ENCODE measurements around the gene FNDC10. TPM values are rescaled to one million over a fixed set of nuclear protein-coding genes. Genes with fewer than 3 reads are reported as not detected.
A peak's percentile ranks its signal among the peaks of the same experiment; 100 is the strongest.

Gene FNDC10
- total RNA-seq, 1 experiment from 2014 or later = 15.6 TPM

DNA sequence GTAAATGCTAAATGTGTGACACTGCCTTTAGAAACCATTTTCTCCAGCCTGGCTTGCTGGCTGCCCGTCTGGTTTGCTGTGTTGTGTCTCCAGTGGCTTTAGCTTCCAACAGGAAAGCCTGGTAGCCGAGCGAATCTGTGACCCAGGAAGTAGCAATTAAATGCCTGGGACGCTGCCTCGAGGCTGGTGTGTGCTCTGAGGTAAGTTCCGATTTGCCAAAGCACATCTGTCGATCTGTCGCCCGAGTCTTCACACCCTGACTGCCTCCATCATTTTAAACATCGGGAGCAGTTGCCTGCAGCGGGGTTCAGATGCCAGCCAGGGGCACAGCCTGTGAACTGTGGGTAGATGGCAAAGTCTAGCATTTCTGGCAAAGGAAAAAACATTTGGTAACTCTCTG is 17.6 kb upstream of the FNDC10 start:
- BruUV-seq (replicated peaks) = TSS peak; percentile 59
- Mint-ChIP-seq H3K4me3 (ENCODE audit: unreplicated experiment) (peak overlapping the region; percentile 66), H3K4me1 (ENCODE audit: low read depth, unreplicated experiment) (peaks cover 7% of the 10 kb centered on the region), H3K36me3 (ENCODE audit: insufficient read depth, unreplicated experiment) (peaks cover 21% of the 10 kb centered on the region), H3K27me3 (ENCODE audit: insufficient read depth, unreplicated experiment) (no peaks in the 10 kb centered on the region), H3K9me3 (ENCODE audit: unreplicated experiment) (no peaks in the 10 kb centered on the region), H3K27ac (ENCODE audit: unreplicated experiment) (no peak overlapping the region)
- Histone ChIP-seq H3K9me3 (no peaks in the 10 kb centered on the region), H3K4me3 (ENCODE audit: low read depth, low read length) (no peak overlapping the region), H3K4me1 (0 out of 2 replicates have a peak, but pooled peaks cover 9% of the 10 kb centered on the region), H3K36me3 (ENCODE audit: control insufficient read depth, insufficient read depth, low read length) (no peaks in the 10 kb centered on the region), H3K27me3 (replicated peaks; ENCODE audit: control insufficient read depth, insufficient read depth, low read length) (no peaks in the 10 kb centered on the region)
- no peak for DNase-seq
- CTCF ChIA-PET = no interaction called here
- intact Hi-C loops (cut with micrococcal nuclease; ENCODE audit: unreplicated experiment) = no loop called here
- TF ChIP-seq, protein P1, sequence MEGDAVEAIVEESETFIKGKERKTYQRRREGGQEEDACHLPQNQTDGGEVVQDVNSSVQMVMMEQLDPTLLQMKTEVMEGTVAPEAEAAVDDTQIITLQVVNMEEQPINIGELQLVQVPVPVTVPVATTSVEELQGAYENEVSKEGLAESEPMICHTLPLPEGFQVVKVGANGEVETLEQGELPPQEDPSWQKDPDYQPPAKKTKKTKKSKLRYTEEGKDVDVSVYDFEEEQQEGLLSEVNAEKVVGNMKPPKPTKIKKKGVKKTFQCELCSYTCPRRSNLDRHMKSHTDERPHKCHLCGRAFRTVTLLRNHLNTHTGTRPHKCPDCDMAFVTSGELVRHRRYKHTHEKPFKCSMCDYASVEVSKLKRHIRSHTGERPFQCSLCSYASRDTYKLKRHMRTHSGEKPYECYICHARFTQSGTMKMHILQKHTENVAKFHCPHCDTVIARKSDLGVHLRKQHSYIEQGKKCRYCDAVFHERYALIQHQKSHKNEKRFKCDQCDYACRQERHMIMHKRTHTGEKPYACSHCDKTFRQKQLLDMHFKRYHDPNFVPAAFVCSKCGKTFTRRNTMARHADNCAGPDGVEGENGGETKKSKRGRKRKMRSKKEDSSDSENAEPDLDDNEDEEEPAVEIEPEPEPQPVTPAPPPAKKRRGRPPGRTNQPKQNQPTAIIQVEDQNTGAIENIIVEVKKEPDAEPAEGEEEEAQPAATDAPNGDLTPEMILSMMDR (IDR thresholded peaks at IDR 0.05; ENCODE audit: insufficient read depth in 1 of 2, low read depth in 1 of 2, low read length in 1 of 2, severe bottlenecking in 1 of 2, unreplicated experiment in 1 of 2) = no peak
- POLR2A ChIA-PET = no interaction called here

DNA sequence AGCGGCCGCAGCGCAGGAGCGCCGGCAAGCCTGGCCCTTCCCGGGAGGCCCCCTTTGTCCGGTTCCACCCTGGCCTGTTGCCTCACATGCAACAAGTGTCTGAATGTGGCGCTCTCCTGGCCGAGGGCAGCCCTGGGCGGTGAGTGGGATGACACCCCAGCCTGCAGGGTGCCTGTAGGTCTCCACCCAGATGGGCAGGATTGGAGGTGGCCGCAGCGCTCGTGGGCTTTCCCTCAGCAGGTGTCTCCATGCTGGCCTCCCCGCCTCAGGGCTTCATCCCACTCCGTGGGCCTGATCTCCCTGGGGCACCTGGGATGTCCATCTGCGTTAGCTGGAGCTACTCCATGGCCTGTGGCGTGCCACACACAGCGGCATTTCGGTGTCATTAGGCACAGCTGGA is 16.9 kb upstream of the FNDC10 start:
- H3K27me3 ChIP-seq (replicated peaks; ENCODE audit: control insufficient read depth, insufficient read depth, low read length) = no peaks in the 10 kb centered on the region
- ChIA-PET CTCF (no interaction called here), POLR2A (no interaction called here)
- H3K36me3 ChIP-seq (ENCODE audit: control insufficient read depth, insufficient read depth, low read length) = no peaks in the 10 kb centered on the region
- intact Hi-C loops (cut with micrococcal nuclease; ENCODE audit: unreplicated experiment) = no loop called here
- TF ChIP-seq, protein P1 (IDR thresholded peaks at IDR 0.05; ENCODE audit: insufficient read depth in 1 of 2, low read depth in 1 of 2, low read length in 1 of 2, severe bottlenecking in 1 of 2, unreplicated experiment in 1 of 2) = no peak
- no peaks in the 10 kb centered on the region for H3K9me3 ChIP-seq
- BruUV-seq (replicated peaks) = no TSS peak
- H3K4me1 Mint-ChIP-seq (ENCODE audit: low read depth, unreplicated experiment) = peaks cover 7% of the 10 kb centered on the region
- no peaks in the 10 kb centered on the region for H3K27me3 Mint-ChIP-seq (ENCODE audit: insufficient read depth, unreplicated experiment)
- no peaks in the 10 kb centered on the region for H3K9me3 Mint-ChIP-seq (ENCODE audit: unreplicated experiment)
- 0 out of 2 replicates have a peak, but pooled peaks cover 9% of the 10 kb centered on the region for H3K4me1 ChIP-seq
- peak overlapping the region; percentile 66 for H3K4me3 Mint-ChIP-seq (ENCODE audit: unreplicated experiment)
- H3K27ac Mint-ChIP-seq (ENCODE audit: unreplicated experiment) = no peak overlapping the region
- peaks cover 28% of the 10 kb centered on the region for H3K36me3 Mint-ChIP-seq (ENCODE audit: insufficient read depth, unreplicated experiment)
- peak overlapping the region; percentile 70 for H3K4me3 ChIP-seq (ENCODE audit: low read depth, low read length)
- no peak for DNase-seq

DNA sequence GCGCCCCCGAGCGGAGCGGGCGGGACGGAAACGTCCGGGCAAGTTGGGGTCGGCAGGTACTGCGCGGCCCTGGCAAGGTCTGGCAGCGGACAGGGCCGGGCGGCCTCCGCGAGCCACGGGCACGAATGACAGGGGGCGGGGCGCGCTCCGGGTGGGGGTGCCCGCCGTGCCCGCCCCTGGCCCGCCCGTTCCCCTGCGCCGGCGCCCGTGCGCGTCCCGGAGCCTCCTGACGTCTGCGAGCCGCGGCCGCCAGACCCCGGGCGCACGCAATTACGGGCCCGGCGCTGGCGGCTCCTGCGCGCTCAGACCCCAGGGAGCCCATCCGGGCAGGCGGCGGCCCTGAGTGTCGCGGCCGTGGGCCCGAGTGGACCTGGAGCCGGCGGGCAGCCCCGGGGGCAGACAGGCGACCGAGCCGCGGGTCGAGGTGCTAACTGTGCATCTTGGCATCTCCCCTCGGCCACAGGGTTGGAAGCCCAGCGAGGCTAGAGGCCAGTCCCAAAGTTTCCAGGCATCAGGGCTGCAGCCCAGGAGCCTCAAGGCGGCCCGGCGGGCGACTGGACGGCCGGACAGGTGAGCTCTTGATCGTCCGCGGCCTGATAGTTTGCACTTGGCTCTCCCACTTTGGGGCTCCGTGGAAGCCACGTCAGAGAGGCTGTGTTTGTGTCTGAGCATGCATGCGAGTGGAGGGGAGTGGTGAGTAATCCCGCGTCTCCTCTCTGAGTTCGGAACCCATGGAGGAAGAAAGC is 16.3 kb upstream of the FNDC10 start:
- Mint-ChIP-seq H3K27ac (ENCODE audit: unreplicated experiment) (no peak overlapping the region), H3K36me3 (ENCODE audit: insufficient read depth, unreplicated experiment) (peaks cover 28% of the 10 kb centered on the region), H3K4me1 (ENCODE audit: low read depth, unreplicated experiment) (peaks cover 7% of the 10 kb centered on the region), H3K9me3 (ENCODE audit: unreplicated experiment) (no peaks in the 10 kb centered on the region), H3K27me3 (ENCODE audit: insufficient read depth, unreplicated experiment) (no peaks in the 10 kb centered on the region), H3K4me3 (ENCODE audit: unreplicated experiment) (peak overlapping the region; percentile 66)
- H3K36me3 ChIP-seq (ENCODE audit: control insufficient read depth, insufficient read depth, low read length) = no peaks in the 10 kb centered on the region
- H3K4me3 ChIP-seq (ENCODE audit: low read depth, low read length) = peak overlapping the region; percentile 70
- no peaks in the 10 kb centered on the region for H3K27me3 ChIP-seq (replicated peaks; ENCODE audit: control insufficient read depth, insufficient read depth, low read length)
- TF ChIP-seq, protein P1 (IDR thresholded peaks at IDR 0.05; ENCODE audit: insufficient read depth in 1 of 2, low read depth in 1 of 2, low read length in 1 of 2, severe bottlenecking in 1 of 2, unreplicated experiment in 1 of 2) = no peak
- ChIA-PET CTCF (no interaction called here), POLR2A (interaction anchor here (0.5 to 0.7 kb wide), 2 partner anchors 91 to 241 kb away, joined by 4 to 6 read pairs; no protein-coding TSS in a partner anchor)
- BruUV-seq (replicated peaks) = no TSS peak
- intact Hi-C loops (cut with micrococcal nuclease; ENCODE audit: unreplicated experiment) = no loop called here
- DNase-seq = peak in 1 of 2 experiments; percentile 36
- H3K4me1 ChIP-seq = 0 out of 2 replicates have a peak, but pooled peaks cover 9% of the 10 kb centered on the region
- H3K9me3 ChIP-seq = no peaks in the 10 kb centered on the region

Measured in Caco-2 (cell line).